CD4-positive, alpha-beta T cell treated with Interleukin-4 for 4 hours (primary cell): ENCODE results near the gene LRRTM3.

Experiments
- DNase-seq: peaks from one replicate; pipeline ENCODE4 v3.0.0-alpha.2; 2020

LRRTM3 gene

GRCh38 chr10:67144530-67144929 is 218.7 kb downstream of the LRRTM3 start:
- no peak for DNase-seq
